Adrenal gland (tissue), 12 donors: Measurements from ENCODE around the gene UVSSA. TPM values are rescaled to one million over a fixed set of nuclear protein-coding genes. Genes with fewer than 3 reads are reported as not detected.

ENCODE experiments used
- DNase-seq, 7 donors: peaks; one replicate each; pipeline ENCODE4 v3.0.0-alpha.2; 2019 to 2020
- H3K27ac ChIP-seq, 5 donors: fragments of 200-600 bp; sonication (generic) in 4 of 5; 1 replicate in 3 of 5; 2 replicates in 2 of 5; pipeline versions ENCODE4 v1.5.1 to v1.8.0; 2016 to 2020; ENCODE audit warnings: mild to moderate bottlenecking in 1 of 5
- H3K27me3 ChIP-seq: fragments of 200-600 bp; 2 replicates; pipeline ENCODE4 v1.8.0; 2021
- H3K36me3 ChIP-seq, 2 donors: fragments of 200-600 bp; replicated peaks in 1 of 2; 1 replicate in 1 of 2; 2 replicates in 1 of 2; pipeline versions ENCODE4 v1.5.1 to v1.8.0; 2018 to 2022
- H3K4me1 ChIP-seq, 2 donors: fragments of 200-600 bp; replicated peaks in 1 of 2; 1 replicate in 1 of 2; 2 replicates in 1 of 2; pipeline versions ENCODE4 v1.5.1 to v1.8.0; 2018 to 2021
- H3K4me3 ChIP-seq, 4 donors: fragments of 200-600 bp; sonication (generic) in 3 of 4; one replicate each; pipeline ENCODE4 v1.5.1; 2016 to 2018
- H3K9me3 ChIP-seq, 3 donors: fragments of 200-600 bp; sonication (generic) in 1 of 3; replicated peaks in 1 of 3; 1 replicate in 2 of 3; 2 replicates in 1 of 3; pipeline versions ENCODE4 v1.5.1 to v1.8.0; 2016 to 2021
- CTCF ChIP-seq, 6 experiments: fragments of 450-650 bp in 4 of 6; fragments of 200-600 bp in 2 of 6; sonication (generic) in 1 of 6; IDR thresholded peaks; 1 replicate in 5 of 6; 2 replicates in 1 of 6; pipeline versions ENCODE4 v1.5.1 to v1.8.0; 2016 to 2021; ENCODE audit warnings: antibody characterized with exemption in 6 of 6, mild to moderate bottlenecking in 2 of 6, moderate library complexity in 1 of 6
- POLR2A ChIP-seq, 2 donors: fragments of 450-650 bp; IDR thresholded peaks; one replicate each; pipeline ENCODE4 v1.6.1; 2017; ENCODE audit warnings: antibody characterized with exemption in 2 of 2, mild to moderate bottlenecking in 2 of 2, moderate library complexity in 1 of 2
- WGBS, 4 donors: extraction: QIAGEN DNeasy Blood & Tissue Kit in 2 of 4; methylation state at CpG; one replicate each; pipeline versions ENCODE4 v1.1.5 to v1.1.7; 2013 to 2017; 5-methylcytosine and 5-hydroxymethylcytosine counted together
- intact Hi-C, 2 donors: fragments of 100-400 bp; cut with DNase I; formaldehyde crosslinking; loops; one replicate each; pipeline versions ENCODE4 v1.14.1 to v1.15.0; 2022 to 2023
- polyA plus RNA-seq, 3 donors: library from polyadenylated mRNA; stranded (reverse); fragments of 200-250 nt in 2 of 3; fragments of 350-450 nt in 1 of 3; fragmentation: Illumina TruSeq in 1 of 3; extraction: RNeasy Lipid Tissue Mini Kit (QIAGEN cat#74804) in 1 of 3; gene quantifications; one replicate each; pipeline ENCODE4 v1.2.3, GENCODE V29; 2013 to 2014
- total RNA-seq, 9 donors: library from RNA; depleted of rRNA in 4 of 9; stranded (reverse); fragments of >200 nt in 4 of 9; fragments of 120-200 nt in 1 of 9; fragmentation: NEBNext Ultra II Directional in 1 of 9; extraction: Animal tissue kit (Norgen Biotek cat#: 25700) in 1 of 9; gene quantifications; one replicate each; pipeline versions ENCODE4 v1.1.0 to v1.2.4, GENCODE V29; 2013 to 2023
- donor health status: healthy with polysubstance abuse.
- donor health status: Bipolar disorder and iron deficiency.
- donor health status: DM: yes; HTN: yes; CAD: no.
- donor health status: DM: no; HTN: no; CAD: no.
- donor health status: DM: no; HTN: no; CAD: no.
- donor health status: DM: yes; HTN: yes; CAD: no.

Gene UVSSA
- total and polyA plus RNA-seq, 12 donors, result 2.9 to 37.4 (median 17.5) TPM

GRCh38 chr4:1408418-1408817 is 61.4 kb downstream of the UVSSA start:
- no peak overlapping the region for H3K4me3 ChIP-seq
- intact Hi-C loops, result no loop called here
- 9 to 18% (median 13%) methylated on average over 10 to 22 of the region's 22 CpGs for WGBS, 4 donors
- no peak overlapping the region for H3K27ac ChIP-seq
- no peaks in the 10 kb centered on the region for H3K9me3 ChIP-seq
- peaks cover 90% of the 10 kb centered on the region for H3K27me3 ChIP-seq
- DNase-seq, result peak in 1 of 7 donors; percentile 40
- no peaks in the 10 kb centered on the region for H3K36me3 ChIP-seq
- TF ChIP-seq CTCF (IDR thresholded peaks at IDR 0.05), result no peak
- no peak for TF ChIP-seq POLR2A (IDR thresholded peaks at IDR 0.05)
- H3K4me1 ChIP-seq, result no peaks in the 10 kb centered on the region

- Histone ChIP-seq H3K4me3 (no peak overlapping the region), H3K27ac (no peak overlapping the region), H3K27me3 (peaks cover 90% of the 10 kb centered on the region), H3K4me1 (no peaks in the 10 kb centered on the region), H3K9me3 (no peaks in the 10 kb centered on the region), H3K36me3 (no peaks in the 10 kb centered on the region)
- WGBS, 4 donors, result 24 to 31% (median 28%) methylated on average over 7 to 14 of the region's 14 CpGs
- TF ChIP-seq POLR2A (IDR thresholded peaks at IDR 0.05) (no peak), CTCF (IDR thresholded peaks at IDR 0.05) (no peak)
- intact Hi-C loops, result no loop called here
- peak in 1 of 7 donors; percentile 31 for DNase-seq
Observed at GRCh38 chr4:1409079-1409478, 62.1 kb downstream of the UVSSA start.

GRCh38 chr4:1409491-1410425 is 62.8 kb downstream of the UVSSA start:
- no peak overlapping the region for H3K27ac ChIP-seq
- H3K36me3 ChIP-seq, result no peaks in the 10 kb centered on the region
- DNase-seq, result peak in 1 of 7 donors; percentile 21
- peaks cover 86% of the 10 kb centered on the region for H3K27me3 ChIP-seq
- TF ChIP-seq CTCF (IDR thresholded peaks at IDR 0.05), result no peak
- TF ChIP-seq POLR2A (IDR thresholded peaks at IDR 0.05), result no peak
- H3K4me3 ChIP-seq, result no peak overlapping the region
- H3K9me3 ChIP-seq, result no peaks in the 10 kb centered on the region
- intact Hi-C loops, result no loop called here
- H3K4me1 ChIP-seq, result no peaks in the 10 kb centered on the region
- 37 to 55% (median 43%) methylated on average over 16 to 27 of the region's 27 CpGs for WGBS, 4 donors

GRCh38 chr4:1410491-1411325 is 63.7 kb downstream of the UVSSA start:
- H3K27ac ChIP-seq, result no peak overlapping the region
- intact Hi-C loops, result no loop called here
- WGBS, 4 donors, result 15 to 45% (median 32%) methylated on average over 19 to 48 of the region's 48 CpGs

More at GRCh38 chr4:1410491-1411325, 63.7 kb downstream of the UVSSA start:
- peak; percentile 29 to 71 (median 67) for DNase-seq
- no peak overlapping the region for H3K4me3 ChIP-seq
- no peaks in the 10 kb centered on the region for H3K36me3 ChIP-seq
- H3K9me3 ChIP-seq, result no peaks in the 10 kb centered on the region
- H3K27me3 ChIP-seq, result peaks cover 86% of the 10 kb centered on the region
- no peaks in the 10 kb centered on the region for H3K4me1 ChIP-seq
- TF ChIP-seq CTCF (IDR thresholded peaks at IDR 0.05), result no peak
- TF ChIP-seq POLR2A (IDR thresholded peaks at IDR 0.05), result no peak
